Measurements from ENCODE around the gene G6PC1. TPM values are rescaled to one million over a fixed set of nuclear protein-coding genes. Genes with fewer than 3 reads are reported as not detected.
A peak's percentile ranks its signal among the peaks of the same experiment; 100 is the strongest.

Gene G6PC1
- total and polyA plus RNA-seq, 2 of the 13 experiments (the other 11 are each of a cell fraction or from before 2014, with no cell fraction given): 1.7 to 37.9 TPM

- TF ChIP-seq ZNF142 (CRISPR knock-in tag; IDR thresholded peaks at IDR 0.05) (no peak), SNAPC4 (CRISPR knock-in tag; IDR thresholded peaks at IDR 0.05) (no peak), CBX2 (IDR thresholded peaks at IDR 0.05; ENCODE audit: low read depth, low read length) (no peak), CBX2 (CRISPR knock-in tag; IDR thresholded peaks at IDR 0.05; ENCODE audit: low read depth) (no peak), ZIK1 (CRISPR knock-in tag; IDR thresholded peaks at IDR 0.05; ENCODE audit: borderline replicate concordance, low read depth) (0 out of 2 replicates have a peak, but pooled peaks have one; percentile 13), ZNF660 (CRISPR knock-in tag; IDR thresholded peaks at IDR 0.05; ENCODE audit: borderline replicate concordance, low read depth) (no peak), ZXDC (CRISPR knock-in tag; IDR thresholded peaks at IDR 0.05) (0 out of 2 replicates have a peak, but pooled peaks have one; percentile 63), ZNF737 (CRISPR knock-in tag; IDR thresholded peaks at IDR 0.05; ENCODE audit: borderline replicate concordance) (peak; percentile 53; the same call in 1 of the 2 replicates), RARA (CRISPR knock-in tag; IDR thresholded peaks at IDR 0.05) (no peak), ZNF337 (CRISPR knock-in tag; IDR thresholded peaks at IDR 0.05; ENCODE audit: borderline replicate concordance, low read depth) (no peak), ZSCAN12 (CRISPR knock-in tag; IDR thresholded peaks at IDR 0.05) (no peak), ZNF558 (CRISPR knock-in tag; IDR thresholded peaks at IDR 0.05; ENCODE audit: borderline replicate concordance) (0 out of 2 replicates have a peak, but pooled peaks have one; percentile 59), HINFP (CRISPR knock-in tag; IDR thresholded peaks at IDR 0.05; ENCODE audit: low read depth) (0 out of 2 replicates have a peak, but pooled peaks have one; percentile 7), KLF12 (CRISPR knock-in tag; IDR thresholded peaks at IDR 0.05; ENCODE audit: borderline replicate concordance) (0 out of 2 replicates have a peak, but pooled peaks have one; percentile 21)
These were observed 47.0 kb upstream of the G6PC1 start (continued) for GRCh38 chr17:42853597-42853967.

Data from HepG2 (cell line).